Measurements from ENCODE around the gene STEAP1B.
"Not testable (repeated sequence)": the region's sequence is repeated elsewhere in the genome, so short reads cannot be mapped to it uniquely, and the experiment has no call there.

The STEAP1B gene

DNA sequence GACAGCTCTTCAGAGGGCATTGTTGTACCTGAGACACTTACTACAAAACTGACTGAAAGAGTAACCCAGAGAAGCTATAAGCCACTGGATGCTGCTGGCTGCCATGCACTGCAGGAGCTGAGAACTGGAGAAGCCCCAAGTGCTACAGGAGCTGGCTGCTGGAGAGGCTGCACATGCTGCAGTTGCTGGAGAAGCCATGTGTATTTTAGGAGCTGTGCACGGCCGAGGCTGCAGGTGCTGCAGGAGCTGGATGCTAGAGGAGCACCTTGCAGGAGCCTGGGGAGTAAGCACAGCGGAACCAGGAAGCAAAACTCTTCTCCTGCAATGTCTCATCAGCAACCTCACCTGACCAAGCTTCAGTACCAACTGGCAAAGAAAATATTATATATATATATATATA lies 45.5 kb downstream of the STEAP1B start:
- no peak for DNase-seq (ENCODE audit: low read depth, low spot score)

DNA sequence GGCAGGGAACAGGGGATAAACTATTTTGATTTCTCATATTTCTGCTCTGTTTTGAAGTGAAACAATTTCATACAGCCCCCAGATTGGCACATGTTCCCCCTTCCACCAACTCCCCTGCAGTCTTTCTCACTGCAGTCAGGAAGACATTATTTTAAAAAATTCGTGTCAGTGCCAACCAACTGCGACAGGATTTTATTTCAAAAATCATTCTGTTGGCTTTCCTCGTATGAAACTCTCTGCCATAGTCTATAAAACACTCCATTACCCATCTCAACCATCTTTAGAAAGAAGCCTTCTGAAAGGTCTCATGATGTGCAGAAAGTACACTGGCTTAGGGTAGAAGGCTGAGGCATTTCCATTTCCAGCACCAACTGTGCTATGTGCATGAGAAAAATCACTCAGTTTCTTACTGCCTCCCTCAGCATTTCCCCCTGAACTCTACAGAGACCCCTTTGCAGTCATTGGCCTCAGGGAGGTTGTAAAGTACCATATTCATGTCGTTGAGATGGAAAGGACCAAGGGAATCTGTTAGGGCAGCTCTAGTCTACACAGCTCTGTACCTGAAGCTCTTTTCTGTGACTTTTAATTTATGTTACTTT lies 46.9 kb downstream of the STEAP1B start:
- no peak for DNase-seq (ENCODE audit: low read depth, low spot score)

DNA sequence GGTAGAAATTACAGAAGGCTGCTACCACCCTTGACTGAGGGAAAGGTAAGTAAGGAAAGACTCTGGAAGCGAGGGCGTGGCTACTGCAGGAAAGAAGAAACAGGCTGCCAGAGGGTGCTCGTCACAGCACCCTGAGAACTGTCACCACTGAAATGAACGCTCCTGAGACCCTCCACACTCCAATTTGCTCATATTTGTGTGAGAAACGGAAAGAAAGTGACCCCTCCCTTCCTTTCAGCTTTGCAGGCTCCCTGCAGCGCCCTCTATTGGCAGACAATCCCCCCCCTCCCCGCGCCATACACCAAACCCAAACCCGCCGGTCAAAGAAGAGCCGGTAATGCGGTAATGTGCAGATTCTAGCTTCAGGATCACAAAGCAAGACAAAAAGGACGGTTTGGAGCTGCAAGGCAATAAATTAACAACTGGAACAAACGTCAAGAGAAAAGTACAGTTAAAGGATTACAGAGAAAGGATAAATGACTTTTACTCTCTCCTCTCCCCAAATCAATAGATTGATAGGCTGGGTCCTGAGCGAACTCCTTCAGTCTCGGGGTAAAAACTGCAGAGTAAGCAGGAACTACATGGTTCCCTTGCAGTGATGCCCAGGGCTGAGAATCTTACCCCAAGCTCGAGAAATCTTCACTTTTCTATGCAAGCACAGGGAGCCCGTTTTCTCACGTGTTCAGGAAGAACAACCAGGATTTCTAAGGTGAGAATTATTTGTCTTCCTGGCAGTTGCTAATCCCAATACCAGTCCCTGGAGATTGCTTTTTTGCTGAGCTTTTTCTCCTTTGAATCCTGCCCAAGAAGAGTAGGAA lies 47.6 kb downstream of the STEAP1B start:
- peak; percentile 89 for DNase-seq (ENCODE audit: low read depth, low spot score)

DNA sequence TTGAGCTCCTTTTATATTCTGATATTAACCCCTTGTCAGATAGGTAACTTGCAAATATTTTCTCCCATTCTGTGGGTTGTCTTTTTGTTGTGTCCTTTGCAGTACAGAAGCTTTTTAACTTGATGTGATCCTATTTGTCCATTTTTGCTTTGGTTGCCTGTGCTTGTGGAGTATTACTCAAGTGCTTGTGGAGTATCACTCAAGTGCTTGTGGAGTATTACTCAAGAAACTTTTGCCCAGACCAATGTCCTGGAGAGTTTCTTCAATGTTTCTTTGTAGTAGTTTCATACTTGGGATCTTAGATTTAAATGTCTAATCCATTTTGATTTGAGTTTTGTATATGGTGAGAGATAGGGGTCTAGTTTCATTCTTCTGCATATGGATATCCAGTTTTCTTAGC lies 50.0 kb downstream of the STEAP1B start:
- not testable (repeated sequence) for DNase-seq (ENCODE audit: low read depth, low spot score)

DNA sequence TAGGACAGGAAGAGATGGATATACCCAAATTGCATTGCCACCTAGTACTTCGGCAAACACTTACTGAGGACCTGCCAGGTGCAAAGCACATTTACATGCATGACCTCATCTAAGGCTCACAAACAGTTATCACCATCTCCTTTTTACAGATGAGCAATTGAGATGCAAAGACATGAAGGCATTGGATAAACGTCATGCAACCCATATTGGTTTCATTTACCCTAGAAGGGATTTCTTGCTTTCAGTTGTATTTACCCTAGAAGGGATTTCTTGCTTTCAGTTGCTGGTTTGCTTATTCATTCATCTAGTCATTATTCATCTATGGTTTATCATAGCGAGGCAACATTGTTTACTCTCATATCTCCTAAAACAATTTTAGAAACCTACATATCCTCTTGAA lies 52.2 kb downstream of the STEAP1B start:
- no peak for DNase-seq (ENCODE audit: low read depth, low spot score)

DNA sequence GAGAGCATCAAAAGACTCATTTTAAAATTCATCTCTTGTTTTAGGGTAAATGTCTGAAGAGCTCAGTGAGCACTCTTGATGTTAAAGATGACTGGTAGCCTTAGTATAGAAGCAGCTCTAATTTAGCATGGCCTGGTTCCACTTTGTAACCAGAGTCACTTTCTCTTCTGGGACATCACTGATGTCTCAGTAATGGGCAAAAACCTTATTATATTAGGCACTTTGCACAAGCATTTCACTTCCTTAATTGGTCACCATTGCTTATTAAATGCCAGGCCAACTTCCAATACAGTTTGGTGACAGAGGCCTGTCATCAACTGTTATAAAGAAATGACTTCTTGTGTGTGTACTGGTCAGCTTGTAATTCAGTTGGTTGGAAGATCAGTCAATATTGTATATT lies 53.0 kb downstream of the STEAP1B start:
- no peak for DNase-seq (ENCODE audit: low read depth, low spot score)

DNA sequence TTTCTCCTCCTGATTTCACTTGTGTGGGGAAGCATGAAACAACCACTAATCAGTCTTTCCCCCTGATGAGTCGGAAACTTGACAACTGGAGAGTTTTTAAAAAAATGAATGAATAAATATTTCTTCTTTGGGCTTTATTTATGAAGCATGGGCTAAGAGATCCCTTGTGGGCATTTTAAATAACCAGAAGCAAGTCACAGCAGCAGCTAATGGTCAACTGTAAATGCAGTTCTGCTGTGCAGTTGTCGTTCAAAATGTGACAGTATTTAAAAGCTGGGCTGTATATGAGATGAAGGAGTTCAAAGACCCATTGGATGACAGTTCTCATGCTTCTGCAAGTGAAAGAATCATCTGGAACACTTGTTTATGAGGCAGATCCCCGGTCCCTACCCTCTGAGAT lies 54.1 kb downstream of the STEAP1B start:
- DNase-seq (ENCODE audit: low read depth, low spot score), result no peak

DNA sequence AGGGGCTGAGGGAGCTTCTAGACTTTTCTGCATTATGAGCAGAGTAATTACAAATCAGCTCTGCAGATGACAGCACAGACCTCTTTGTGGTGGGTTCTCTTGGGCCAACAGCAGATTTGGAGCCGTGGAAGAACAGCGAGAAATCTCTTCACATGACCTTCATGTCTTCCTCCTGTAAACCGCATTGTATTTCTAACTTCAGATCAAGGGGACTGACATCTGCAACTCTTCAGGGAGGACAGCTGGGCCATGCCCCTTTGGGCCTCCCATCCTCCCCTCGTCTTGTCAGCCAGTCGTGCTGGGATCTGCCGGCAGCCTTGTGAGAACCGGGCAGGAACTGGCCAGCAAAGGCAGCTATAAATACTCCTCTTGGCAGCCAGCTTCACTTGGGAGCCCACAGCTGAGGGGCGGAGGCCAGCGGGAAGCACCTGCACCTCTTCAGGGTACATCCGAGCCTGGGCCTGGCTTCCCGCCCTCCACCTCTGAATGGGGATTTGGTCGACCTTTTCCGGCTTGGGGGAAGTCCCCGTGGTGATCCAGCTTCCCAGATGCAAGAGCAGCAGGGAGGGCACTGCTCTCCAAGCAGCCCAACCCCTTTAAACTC lies 54.7 kb downstream of the STEAP1B start:
- peak; percentile 42 for DNase-seq (ENCODE audit: low read depth, low spot score)

DNA sequence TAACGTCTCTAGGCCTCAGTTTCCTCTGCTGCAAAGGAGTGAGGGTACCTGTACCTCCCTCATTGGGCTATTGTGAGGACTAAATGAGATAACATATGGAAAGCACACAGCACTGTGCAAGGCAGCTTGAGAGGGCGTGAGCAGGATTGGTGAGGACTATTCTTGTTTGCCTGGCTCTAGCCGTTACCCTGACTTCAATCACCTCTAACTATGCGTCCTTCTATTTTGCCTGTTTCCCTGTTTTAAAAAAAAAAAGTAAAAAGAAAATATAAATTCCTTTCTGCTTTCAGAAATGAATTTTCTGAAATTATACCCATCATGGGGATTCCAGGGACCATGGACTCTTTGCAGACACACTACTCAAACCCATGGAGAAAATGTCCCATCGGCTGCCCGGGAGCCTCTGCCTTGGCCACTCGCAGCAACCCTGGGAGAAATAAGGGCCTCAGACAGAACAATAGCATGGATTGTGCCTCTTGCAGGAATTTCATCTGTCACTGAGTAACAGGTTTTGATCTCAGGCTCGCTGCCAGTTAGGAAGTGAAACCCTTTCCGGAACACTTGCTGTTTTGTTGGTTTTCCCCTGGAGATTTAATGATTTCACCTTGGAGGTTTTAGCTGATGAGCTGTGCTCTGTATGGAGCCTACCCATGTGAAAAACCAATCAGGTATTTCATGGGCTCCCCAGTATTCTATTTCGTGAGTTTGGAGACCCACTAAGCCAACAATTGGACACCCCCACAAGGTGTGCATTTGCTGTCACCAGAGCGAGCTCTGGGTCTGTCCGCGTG lies 55.6 kb downstream of the STEAP1B start:
- no peak for DNase-seq (ENCODE audit: low read depth, low spot score)

DNA sequence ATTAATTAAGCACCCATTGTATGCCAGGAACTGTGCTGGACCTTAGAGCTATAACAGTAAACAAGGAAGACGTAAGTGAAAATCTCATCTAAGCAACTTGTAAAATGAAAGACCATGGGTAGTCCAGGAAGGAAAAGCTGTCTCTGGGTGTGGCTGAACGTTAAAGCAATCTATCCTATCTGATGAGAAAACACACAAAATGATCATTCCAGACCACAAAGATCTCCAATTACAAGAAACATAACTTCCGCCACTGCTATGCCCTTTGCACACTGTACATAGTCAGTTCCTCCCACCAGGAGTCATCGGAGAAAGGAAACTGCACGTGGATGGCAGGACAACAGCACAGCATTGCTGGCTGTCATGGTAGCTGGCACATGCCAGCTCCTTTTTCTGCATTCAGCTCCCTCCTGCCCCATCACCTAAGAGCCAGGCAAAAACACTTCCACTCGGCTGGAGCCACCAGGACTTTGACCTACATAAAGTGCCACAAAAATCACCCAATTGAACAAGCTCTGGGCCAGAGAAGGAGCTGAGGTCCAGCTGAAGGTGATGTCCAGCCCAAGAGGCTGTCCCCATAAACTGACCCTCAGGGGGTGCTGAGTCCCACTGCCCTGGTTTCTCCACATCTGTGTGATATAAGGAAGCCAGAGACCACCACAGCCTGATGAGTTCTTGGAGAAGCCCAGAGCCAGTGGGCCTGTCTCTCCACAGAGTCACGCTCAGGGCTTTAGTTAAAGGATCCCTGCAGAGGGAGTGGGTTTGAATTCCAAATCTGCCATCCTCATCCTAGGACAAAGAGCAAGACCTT lies 56.4 kb downstream of the STEAP1B start:
- DNase-seq (ENCODE audit: low read depth, low spot score), result no peak

DNA sequence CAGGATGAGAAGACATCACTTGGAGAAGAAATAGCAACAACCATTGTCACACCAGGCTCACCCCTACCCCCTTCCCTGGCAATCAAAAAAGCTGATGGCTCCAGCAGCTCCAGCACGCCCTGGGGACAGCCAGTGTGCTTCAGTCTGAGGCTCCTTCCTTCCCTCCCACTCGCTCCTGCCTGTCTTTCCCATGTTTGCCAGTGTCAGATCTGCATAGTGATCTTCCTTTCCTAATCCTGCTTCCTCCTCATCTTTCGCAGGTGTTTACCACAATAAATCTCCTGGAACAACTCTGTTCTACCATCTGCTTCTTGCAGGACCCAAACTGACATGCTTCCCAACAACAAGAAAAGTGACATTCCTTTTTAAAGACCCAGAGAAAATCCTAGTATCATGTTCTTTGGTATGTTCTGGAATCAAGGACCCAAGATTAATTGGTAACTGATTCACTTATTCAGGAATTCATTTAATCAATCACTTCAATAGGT lies 57.1 kb downstream of the STEAP1B start:
- peak; percentile 38 for DNase-seq (ENCODE audit: low read depth, low spot score)

DNA sequence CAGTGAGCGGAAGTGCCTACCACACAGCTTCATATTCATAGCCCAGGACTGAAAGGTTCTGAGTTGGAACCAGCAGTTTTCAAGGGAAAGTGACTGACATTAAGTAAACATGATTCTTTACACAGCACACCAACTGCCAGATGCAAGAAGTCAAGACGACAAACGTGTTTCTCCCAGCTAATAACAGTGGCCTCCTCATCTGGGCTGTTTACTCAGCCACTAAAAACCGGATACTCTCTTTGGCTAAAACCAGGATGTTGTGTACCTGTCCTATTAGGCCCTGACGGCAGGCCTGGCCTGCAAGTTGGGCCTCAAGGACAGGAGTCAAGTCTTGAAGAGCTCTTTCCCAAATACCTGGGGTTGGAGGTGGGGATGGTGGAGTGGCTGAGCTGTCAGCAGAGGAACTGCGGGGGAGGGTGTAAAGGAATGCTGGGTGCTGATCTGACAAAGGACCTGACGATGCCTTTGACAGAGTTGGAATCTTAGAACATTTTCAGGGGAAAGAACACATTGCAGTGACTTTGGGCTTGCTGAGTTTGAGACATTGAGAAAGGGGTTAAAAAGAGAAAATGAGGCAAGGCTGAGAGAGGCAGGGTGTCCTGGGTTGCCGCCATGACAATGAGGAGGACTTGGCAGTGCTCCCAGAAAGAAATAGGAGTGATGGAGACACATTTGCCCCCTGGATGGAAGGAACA lies 57.7 kb downstream of the STEAP1B start:
- no peak for DNase-seq (ENCODE audit: low read depth, low spot score)

DNA sequence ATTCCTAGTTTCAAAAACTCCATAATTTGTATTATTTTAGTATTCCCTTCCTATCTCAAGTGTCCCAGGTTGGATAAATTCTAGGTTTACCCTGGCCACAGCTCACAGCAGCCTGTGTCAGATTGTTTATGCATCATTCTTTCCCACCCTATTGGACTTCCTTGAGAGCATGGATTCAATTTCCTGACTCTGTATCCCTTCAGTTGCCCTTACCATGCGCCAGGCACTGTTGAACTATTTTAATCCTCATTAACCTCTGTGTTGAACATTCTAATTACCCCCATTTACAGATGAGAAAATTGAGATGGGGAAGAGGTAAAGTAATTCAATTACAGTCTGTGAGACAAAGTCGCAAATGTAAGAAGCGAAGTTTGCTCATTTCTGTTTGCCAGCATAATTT lies 58.8 kb downstream of the STEAP1B start:
- DNase-seq (ENCODE audit: low read depth, low spot score), result no peak

DNA sequence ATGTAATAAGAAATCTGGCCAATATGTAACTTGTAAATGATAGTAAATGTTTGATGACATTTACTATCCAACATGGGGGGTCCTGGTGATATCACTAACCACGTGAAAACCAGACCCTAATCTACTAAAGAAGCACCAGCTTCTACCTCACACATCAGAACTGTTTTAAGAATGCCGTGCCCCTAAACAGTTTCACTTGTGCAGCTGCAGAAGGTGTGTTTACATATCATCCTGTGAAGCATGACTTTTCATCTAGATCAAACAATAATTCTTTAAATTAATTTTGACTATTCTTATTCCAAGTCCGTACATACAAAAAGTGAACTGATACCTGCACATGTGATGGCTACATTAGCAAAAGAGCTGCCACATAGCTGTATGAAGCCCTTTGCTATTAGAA lies 61.0 kb downstream of the STEAP1B start:
- DNase-seq (ENCODE audit: low read depth, low spot score), result no peak

DNA sequence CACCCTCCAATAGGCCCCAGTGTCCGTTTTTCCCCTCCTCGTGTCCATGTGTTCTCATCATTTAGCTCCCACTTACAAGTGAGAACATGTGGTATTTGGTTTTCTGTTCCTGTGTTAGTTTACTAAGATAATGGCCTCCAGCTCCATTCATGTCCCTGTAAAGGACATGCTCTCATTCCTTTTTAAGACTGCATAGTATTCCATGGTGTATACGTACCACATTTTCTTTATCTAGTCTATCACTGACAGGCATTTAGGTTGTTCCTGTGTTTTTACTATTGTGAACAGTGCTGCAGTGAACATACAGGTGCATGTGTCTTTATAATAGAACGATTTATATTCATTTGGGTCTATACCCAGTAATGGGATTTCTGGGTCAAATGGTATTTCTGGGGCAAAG lies 63.4 kb downstream of the STEAP1B start:
- not testable (repeated sequence) for DNase-seq (ENCODE audit: low read depth, low spot score)

DNA sequence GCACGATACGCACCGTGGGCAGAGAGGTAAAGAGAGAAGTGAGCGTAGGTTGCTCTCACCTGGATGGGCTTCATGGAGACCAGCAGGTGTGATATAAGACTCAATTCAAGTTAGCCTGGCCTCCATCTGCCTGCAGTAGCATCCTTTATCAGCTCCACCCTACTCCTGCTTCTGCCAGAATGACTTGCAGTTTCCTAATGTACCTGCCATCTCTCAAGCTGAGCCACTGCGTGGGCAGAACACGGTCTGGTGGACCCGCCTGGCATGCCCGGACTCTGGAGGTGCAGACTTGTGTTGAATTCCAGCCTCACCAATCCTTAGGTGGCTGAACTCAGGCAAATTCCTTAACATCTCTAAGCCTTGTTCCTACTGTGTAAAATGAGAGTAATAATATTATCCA lies 64.3 kb downstream of the STEAP1B start:
- DNase-seq (ENCODE audit: low read depth, low spot score), result no peak

DNA sequence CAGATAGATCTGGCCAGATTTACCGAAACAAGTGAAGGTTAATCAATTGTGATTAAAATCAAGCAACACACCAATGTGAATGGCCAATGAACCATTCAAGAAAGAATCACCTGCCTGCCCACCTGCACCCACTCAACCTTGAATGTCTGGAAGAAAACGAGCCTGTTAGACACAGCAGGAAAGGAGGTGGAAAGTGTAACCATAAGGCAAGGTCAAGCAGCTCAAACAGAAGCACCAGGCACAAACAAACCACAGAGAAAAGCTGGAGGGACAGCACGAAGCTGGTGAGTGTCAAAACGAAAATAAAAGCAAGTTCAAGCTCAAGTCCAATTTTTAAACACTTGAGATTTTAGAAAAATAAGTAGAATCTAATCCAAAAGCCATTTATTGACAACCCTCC lies 64.9 kb downstream of the STEAP1B start:
- DNase-seq (ENCODE audit: low read depth, low spot score), result no peak

DNA sequence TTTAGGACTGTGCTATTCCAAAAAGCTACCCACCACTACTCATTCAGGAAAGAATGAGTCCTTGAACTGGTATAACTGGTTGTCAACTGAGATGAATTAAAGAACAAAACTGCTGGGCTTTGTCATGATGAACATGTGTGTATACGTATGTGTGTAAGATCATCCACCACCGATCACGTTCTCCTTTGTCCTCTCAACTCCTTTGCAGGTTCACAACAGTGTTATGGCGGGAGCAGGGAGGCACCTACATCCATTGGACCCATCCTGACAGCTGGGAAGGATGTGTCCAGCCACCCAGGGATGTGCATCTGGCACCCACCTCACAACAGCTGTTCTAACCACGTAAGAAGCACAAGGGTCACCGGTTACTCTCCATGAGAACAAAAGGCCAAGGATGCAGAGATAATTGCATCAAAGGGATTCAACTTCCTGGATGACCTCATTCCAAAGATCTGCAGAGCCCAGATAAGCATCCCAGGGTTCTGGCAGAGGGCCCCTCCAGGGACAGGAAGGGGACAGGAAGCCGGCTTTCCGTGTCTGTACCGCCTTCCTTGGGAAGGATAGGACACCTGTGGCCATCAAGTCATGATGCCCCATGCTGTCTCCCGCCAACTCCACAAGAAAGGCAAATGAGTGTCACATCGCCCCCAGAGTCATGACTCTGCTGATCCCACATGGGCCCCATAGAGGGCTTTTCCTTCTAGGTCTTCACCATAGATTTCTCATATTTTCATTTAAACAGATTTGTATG lies 66.1 kb downstream of the STEAP1B start:
- DNase-seq (ENCODE audit: low read depth, low spot score), result peak; percentile 84

DNA sequence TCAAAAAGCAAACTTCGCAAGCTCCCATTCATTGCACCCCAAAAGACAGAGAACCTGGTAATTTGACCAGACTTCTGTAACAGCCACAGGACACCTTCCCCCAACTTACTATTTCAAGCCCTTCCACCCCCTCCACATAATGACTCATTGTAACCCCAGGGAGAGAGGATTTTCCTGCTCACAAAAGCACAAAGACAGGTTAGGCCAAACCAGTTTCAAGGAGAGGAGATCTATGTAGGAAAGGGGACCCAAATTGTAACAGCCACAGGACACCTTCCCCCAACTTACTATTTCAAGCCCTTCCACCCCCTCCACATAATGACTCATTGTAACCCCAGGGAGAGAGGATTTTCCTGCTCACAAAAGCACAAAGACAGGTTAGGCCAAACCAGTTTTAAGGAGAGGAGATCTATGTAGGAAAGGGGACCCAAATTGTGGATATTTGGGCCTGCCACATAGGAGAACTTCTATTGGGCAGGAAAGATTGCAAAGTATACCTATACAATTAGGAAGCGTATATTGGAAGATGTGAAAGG lies 66.8 kb downstream of the STEAP1B start:
- peak; percentile 50 for DNase-seq (ENCODE audit: low read depth, low spot score)
